GM12878 (cell line): Measurements from ENCODE around the gene LDLRAD4.

Experiments
- BACH1 ChIP-seq: fragments of 450-650 bp; IDR thresholded peaks from 2 replicates; pipeline ENCODE4 v1.6.1; 2017; ENCODE audit warnings: mild to moderate bottlenecking, borderline replicate concordance
- CREB1 ChIP-seq: IDR thresholded peaks from 2 replicates; pipeline ENCODE4 v1.6.1; 2012; ENCODE audit warnings: low read depth, mild to moderate bottlenecking, inconsistent platforms
- CTCF ChIP-seq, 3 experiments: IDR thresholded peaks in 2 of 3; conservative IDR thresholded peaks in 1 of 3; 2 replicates each; pipeline ENCODE4 v1.5.1; 2011; ENCODE audit warnings: low read depth in 3 of 3, low read length in 3 of 3, mild to moderate bottlenecking in 3 of 3, control low read depth in 2 of 3, moderate library complexity in 2 of 3, inconsistent platforms in 1 of 3, mixed read lengths in 1 of 3; ENCODE audit not compliant: control insufficient read depth in 2 of 3, insufficient read depth in 1 of 3; ENCODE audit errors: extremely low read depth in 1 of 3
- DPF2 ChIP-seq: fragments of 450-650 bp; IDR thresholded peaks from 2 replicates; pipeline ENCODE4 v1.6.1; 2017; ENCODE audit warnings: mild to moderate bottlenecking
- EZH2 ChIP-seq: IDR thresholded peaks from 2 replicates; pipeline ENCODE4 v1.6.1; 2012; ENCODE audit warnings: low read depth, mild to moderate bottlenecking, control low read depth, inconsistent platforms, low read length, borderline replicate concordance; ENCODE audit not compliant: control insufficient read depth
- FOS ChIP-seq: IDR thresholded peaks from 3 replicates; pipeline ENCODE4 v1.6.1; 2011; ENCODE audit warnings: borderline replicate concordance; ENCODE audit not compliant: insufficient read length; ENCODE audit errors: extremely low read depth
- JUNB ChIP-seq: IDR thresholded peaks from 2 replicates; pipeline ENCODE4 v1.6.1; 2016; ENCODE audit warnings: antibody characterized with exemption, mild to moderate bottlenecking
- JUND ChIP-seq: IDR thresholded peaks from 2 replicates; pipeline ENCODE4 v1.6.1; 2012; ENCODE audit warnings: low read depth, mild to moderate bottlenecking, low read length, improper control_type of control experiment, moderate library complexity
- POLR2A ChIP-seq: IDR thresholded peaks from 2 replicates; pipeline ENCODE4 v1.6.1; 2011; ENCODE audit warnings: low read depth, mild to moderate bottlenecking, low read length
- RELA ChIP-seq: fragments of 450-650 bp; IDR thresholded peaks from 2 replicates; pipeline ENCODE4 v1.8.0; 2014; ENCODE audit warnings: borderline replicate concordance; ENCODE audit not compliant: partially characterized antibody

DNA sequence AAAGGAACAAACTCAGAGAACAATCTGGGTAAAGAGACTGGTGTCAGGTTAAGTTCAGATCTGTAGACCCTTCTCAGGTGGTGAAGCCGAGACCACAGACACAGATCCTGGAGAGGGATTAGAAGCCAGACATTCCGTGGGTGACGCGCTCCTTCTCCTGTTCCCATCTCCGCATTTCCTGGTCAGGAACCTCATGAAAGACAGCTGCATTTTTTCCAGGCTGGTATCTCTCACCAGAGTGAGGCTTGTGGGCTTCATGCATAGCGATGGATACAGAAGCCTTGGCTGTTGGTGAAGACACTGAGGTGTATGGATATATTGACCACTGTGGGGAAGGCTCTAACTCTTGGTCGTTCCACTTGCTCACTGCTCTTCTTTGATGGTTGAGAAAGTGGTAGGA lies 355.2 kb downstream of the LDLRAD4 start:
- TF ChIP-seq CTCF (IDR thresholded peaks at IDR 0.05 in 2 of 3, conservative IDR thresholded peaks at IDR 0.05 in 1 of 3; ENCODE audit: control insufficient read depth in 2 of 3, extremely low read depth in 1 of 3, insufficient read depth in 1 of 3, low read depth in 3 of 3, low read length in 3 of 3) (no peak), JUNB (no peak), CREB1 (no peak), FOS (no peak), POLR2A (no peak), JUND (no peak), DPF2 (no peak), BACH1 (no peak), RELA (no peak), EZH2 (no peak)
